ENCODE results near the gene TRAT1. TPM values are rescaled to one million over a fixed set of nuclear protein-coding genes. Genes with fewer than 3 reads are reported as not detected.

Gene TRAT1
- total RNA-seq, 4 donors from 2014 or later, result 0.56 to 1.6 (median 1.3) TPM; not detected in 1

GRCh38 chr3:108847187-108847586, 24.6 kb downstream of the TRAT1 start:
- intact Hi-C loops (cut with DNase I), result no loop called here
- no peak for DNase-seq
- TF ChIP-seq CTCF (IDR thresholded peaks at IDR 0.05), result no peak
- TF ChIP-seq POLR2A (IDR thresholded peaks at IDR 0.05), result no peak
- Histone ChIP-seq H3K4me3 (replicated peaks in 1 of 3) (no peak overlapping the region), H3K36me3 (no peaks in the 10 kb centered on the region), H3K4me1 (no peaks in the 10 kb centered on the region), H3K27ac (no peak overlapping the region), H3K9me3 (no peaks in the 10 kb centered on the region), H3K27me3 (no peaks in the 10 kb centered on the region)
- 87 to 94% methylated on average over 2 of the region's 2 CpGs for WGBS, 2 donors

- 91 to 93% methylated on average over 1 of the region's 1 CpG for WGBS, 2 donors
- no peaks in the 10 kb centered on the region for H3K36me3 ChIP-seq
- intact Hi-C loops (cut with DNase I), result no loop called here
These were observed 26.5 kb downstream of the TRAT1 start for GRCh38 chr3:108849075-108849474.

GRCh38 chr3:108861401-108861800, 38.8 kb downstream of the TRAT1 start:
- no peak for DNase-seq
- Histone ChIP-seq H3K9me3 (no peaks in the 10 kb centered on the region), H3K27me3 (no peaks in the 10 kb centered on the region), H3K4me1 (no peaks in the 10 kb centered on the region), H3K36me3 (no peaks in the 10 kb centered on the region), H3K27ac (no peak overlapping the region), H3K4me3 (replicated peaks in 1 of 3) (no peak overlapping the region)
- 51 to 72% methylated on average over 1 of the region's 1 CpG for WGBS, 2 donors
- TF ChIP-seq POLR2A (IDR thresholded peaks at IDR 0.05) (no peak), CTCF (IDR thresholded peaks at IDR 0.05) (no peak)
- intact Hi-C loops (cut with DNase I), result no loop called here

More at GRCh38 chr3:108849075-108849474, 26.5 kb downstream of the TRAT1 start:
- DNase-seq, result no peak
- Histone ChIP-seq H3K4me3 (replicated peaks in 1 of 3) (no peak overlapping the region), H3K9me3 (no peaks in the 10 kb centered on the region), H3K27ac (no peak overlapping the region), H3K27me3 (no peaks in the 10 kb centered on the region), H3K4me1 (no peaks in the 10 kb centered on the region)
- TF ChIP-seq POLR2A (IDR thresholded peaks at IDR 0.05) (no peak), CTCF (IDR thresholded peaks at IDR 0.05) (no peak)

- Histone ChIP-seq H3K36me3 (no peaks in the 10 kb centered on the region), H3K4me3 (replicated peaks in 1 of 3) (no peak overlapping the region), H3K9me3 (no peaks in the 10 kb centered on the region), H3K27me3 (no peaks in the 10 kb centered on the region), H3K27ac (no peak overlapping the region), H3K4me1 (no peaks in the 10 kb centered on the region)
- DNase-seq, result no peak
- intact Hi-C loops (cut with DNase I), result no loop called here
- TF ChIP-seq POLR2A (IDR thresholded peaks at IDR 0.05) (no peak), CTCF (IDR thresholded peaks at IDR 0.05) (no peak)
- 65 to 72% methylated on average over 7 of the region's 7 CpGs for WGBS, 2 donors
These were observed 40.5 kb downstream of the TRAT1 start for GRCh38 chr3:108862865-108863798.

- no peak overlapping the region for H3K27ac ChIP-seq
- WGBS, 2 donors, result 91 to 93% methylated on average over 6 of the region's 6 CpGs
- intact Hi-C loops (cut with DNase I), result no loop called here
These were observed 41.2 kb downstream of the TRAT1 start for GRCh38 chr3:108863799-108864135.

More at GRCh38 chr3:108863799-108864135, 41.2 kb downstream of the TRAT1 start:
- Histone ChIP-seq H3K4me1 (no peaks in the 10 kb centered on the region), H3K36me3 (no peaks in the 10 kb centered on the region), H3K9me3 (no peaks in the 10 kb centered on the region), H3K27me3 (no peaks in the 10 kb centered on the region), H3K4me3 (replicated peaks in 1 of 3) (no peak overlapping the region)
- TF ChIP-seq POLR2A (IDR thresholded peaks at IDR 0.05), result no peak
- no peak for TF ChIP-seq CTCF (IDR thresholded peaks at IDR 0.05)
- DNase-seq, result no peak
